ENCODE results near the gene CEP192. TPM values are rescaled to one million over a fixed set of nuclear protein-coding genes. Genes with fewer than 3 reads are reported as not detected.

The CEP192 gene
- total and polyA plus RNA-seq, 2 of the 13 experiments (the other 11 are each of a cell fraction or from before 2014, with no cell fraction given): 15.3 to 24.7 TPM

GRCh38 chr18:13051950-13052349 lies 60.8 kb downstream of the CEP192 start:
- H3K4me2 ChIP-seq (ENCODE audit: low read depth, low read length): no peak overlapping the region
- H4K20me1 ChIP-seq (ENCODE audit: insufficient read depth, low read length): no peaks in the 10 kb centered on the region
- ATAC-seq (no peak), FAIRE-seq (no peak), DNase-seq (ENCODE audit: low spot score) (no peak)
- no peaks in the 10 kb centered on the region for H3K79me2 ChIP-seq (ENCODE audit: insufficient read depth, low read length)
- ChIA-PET CTCF (ENCODE audit: low intra/inter-chr PET ratio, low total read pairs) (no interaction called here), POLR2A (no interaction called here)
- in situ Hi-C loops (cut with HindIII; ENCODE audit: extremely low pct_ligation_motif_present, low pct_unique_long_range_greater_than_20kb) (no loop called here), intact Hi-C loops (cut with micrococcal nuclease; ENCODE audit: unreplicated experiment) (no loop called here)
- no peak overlapping the region for H3K9ac ChIP-seq (ENCODE audit: insufficient read depth, low read depth, low read length)
- no TSS peak for BruUV-seq (replicated peaks)
- no peaks in the 10 kb centered on the region for H3K27me3 ChIP-seq (ENCODE audit: control insufficient read depth in 1 of 2, insufficient read depth in 2 of 2, low read length in 2 of 2)
- TF ChIP-seq ZNF234 (CRISPR knock-in tag; conservative IDR thresholded peaks at IDR 0.05) (no peak), ZNF772 (CRISPR knock-in tag; IDR thresholded peaks at IDR 0.05) (no peak), ETS1 (CRISPR knock-in tag; IDR thresholded peaks at IDR 0.05) (no peak), NFKBIZ (CRISPR knock-in tag; IDR thresholded peaks at IDR 0.05) (no peak), SATB2 (CRISPR knock-in tag; IDR thresholded peaks at IDR 0.05) (no peak), ZNF367 (CRISPR knock-in tag; IDR thresholded peaks at IDR 0.05; ENCODE audit: borderline replicate concordance) (no peak), ZFP36L2 (CRISPR knock-in tag; IDR thresholded peaks at IDR 0.05) (no peak), ZNF30 (CRISPR knock-in tag; IDR thresholded peaks at IDR 0.05) (no peak), GLI4 (CRISPR knock-in tag; IDR thresholded peaks at IDR 0.05; ENCODE audit: borderline replicate concordance) (no peak), NRL (CRISPR knock-in tag; IDR thresholded peaks at IDR 0.05; ENCODE audit: borderline replicate concordance) (no peak), CENPX (CRISPR knock-in tag; IDR thresholded peaks at IDR 0.05) (no peak), REPIN1 (CRISPR knock-in tag; IDR thresholded peaks at IDR 0.05; ENCODE audit: borderline replicate concordance, low read depth) (no peak), ZNF317 (CRISPR knock-in tag; IDR thresholded peaks at IDR 0.05) (no peak), CBFB (CRISPR knock-in tag; IDR thresholded peaks at IDR 0.05) (no peak), NFIB (CRISPR knock-in tag; IDR thresholded peaks at IDR 0.05; ENCODE audit: borderline replicate concordance) (no peak), MEF2D (CRISPR knock-in tag; IDR thresholded peaks at IDR 0.05) (no peak), SNRNP70 (IDR thresholded peaks at IDR 0.05; ENCODE audit: low read depth, low read length) (no peak), CREB3 (CRISPR knock-in tag; IDR thresholded peaks at IDR 0.05) (no peak)
- H3K27ac ChIP-seq (ENCODE audit: extremely low read length, insufficient read depth, low read length): no peak overlapping the region
- no peak overlapping the region for H3K4me3 ChIP-seq (replicated peaks in 1 of 3; ENCODE audit: insufficient read depth in 1 of 3, low read depth in 2 of 3, low read length in 3 of 3)
- H2AFZ ChIP-seq (ENCODE audit: low read length): no peak overlapping the region
- 99% methylated on average over 4 of the region's 4 CpGs for WGBS (ENCODE audit: low lambda C conversion rate)
- peaks cover 15 to 83% of the 10 kb centered on the region in 2 experiments for H3K36me3 ChIP-seq (replicated peaks in 1 of 2; ENCODE audit: control insufficient read depth in 1 of 2, insufficient read depth in 2 of 2, low read length in 2 of 2)
- no peaks in the 10 kb centered on the region for H3K4me1 ChIP-seq (ENCODE audit: insufficient read depth, low read length)
- H3K9me3 ChIP-seq (ENCODE audit: low read length): no peaks in the 10 kb centered on the region

Measured in HepG2 (cell line).